HepG2 (cell line): ENCODE data around the gene SMTNL2. TPM values are rescaled to one million over a fixed set of nuclear protein-coding genes. Genes with fewer than 3 reads are reported as not detected.
"Not testable (repeated sequence)": the region's sequence is repeated elsewhere in the genome, so short reads cannot be mapped to it uniquely, and the experiment has no call there.

Source experiments
- ATAC-seq: fragments of 200-7000 bp; cut with Tn5 transposase; 3 replicates; pipeline ENCODE4 v1.9.1; 2020; ENCODE audit warnings: mild to moderate bottlenecking, moderate library complexity
- BruUV-seq: library from RNA; stranded (reverse); fragments of 400-500 nt; replicated peaks from 2 replicates; lab custom pipeline; 2021; lab: Mats Ljungman, UMichigan
- CTCF ChIA-PET: fragments of 300-600 bp; formaldehyde crosslinking; extraction: SDS; loops from one replicate; lab custom pipeline; 2021; ENCODE audit warnings: low total read pairs, inconsistent platforms, low intra/inter-chr PET ratio; lab: Yijun Ruan, JAX
- POLR2A ChIA-PET: fragments of 350-600 bp; sonication (Branson Sonifier 250); formaldehyde crosslinking; loops from one replicate; lab custom pipeline; 2020; ENCODE audit warnings: antibody characterized with exemption, inconsistent platforms; lab: Yijun Ruan, JAX
- DNase-seq: peaks from one replicate; pipeline ENCODE4 v3.0.0-alpha.2; 2015; ENCODE audit warnings: low spot score
- FAIRE-seq: peaks from 3 replicates; lab custom pipeline; 2011; peaks lifted over from hg19 to GRCh38; lab: Jason Lieb, UNC
- H2AFZ ChIP-seq: one replicate; pipeline ENCODE4 v1.6.1; 2011; ENCODE audit warnings: low read length, inconsistent platforms
- H3K27ac ChIP-seq: fragments of 300-600 bp; 3 replicates; pipeline ENCODE4 v1.8.0; 2011; ENCODE audit warnings: mixed run types, mild to moderate bottlenecking, mixed read lengths, low read length, inconsistent platforms; ENCODE audit not compliant: insufficient read depth; ENCODE audit errors: extremely low read length
- H3K27me3 ChIP-seq, 2 experiments: fragments of 200-600 bp in 1 of 2; 2 replicates in 1 of 2; 3 replicates in 1 of 2; pipeline versions ENCODE4 v1.6.0 to v1.8.0; 2011; ENCODE audit warnings: low read length in 2 of 2, mild to moderate bottlenecking in 2 of 2, moderate library complexity in 2 of 2, inconsistent platforms in 1 of 2; ENCODE audit not compliant: insufficient read depth in 2 of 2, control insufficient read depth in 1 of 2
- H3K36me3 ChIP-seq, 2 experiments: fragments of 200-600 bp in 1 of 2; replicated peaks in 1 of 2; 2 replicates in 1 of 2; 3 replicates in 1 of 2; pipeline versions ENCODE4 v1.5.1 to v1.8.0; 2011; ENCODE audit warnings: low read length in 2 of 2, inconsistent platforms in 1 of 2; ENCODE audit not compliant: insufficient read depth in 2 of 2, control insufficient read depth in 1 of 2
- H3K4me1 ChIP-seq: 2 replicates; pipeline ENCODE4 v1.5.1; 2012; ENCODE audit warnings: low read length, inconsistent platforms; ENCODE audit not compliant: insufficient read depth
- H3K4me2 ChIP-seq: 2 replicates; pipeline ENCODE4 v1.6.0; 2011; ENCODE audit warnings: low read depth, low read length, inconsistent platforms
- H3K4me3 ChIP-seq, 3 experiments: fragments of 200-600 bp in 1 of 3; sonication (generic), shearing (Covaris generic) in 1 of 3; replicated peaks in 1 of 3; 2 replicates each; pipeline ENCODE4 v1.5.1; 2011 to 2016; ENCODE audit warnings: low read length in 3 of 3, inconsistent platforms in 2 of 3, low read depth in 2 of 3, mild to moderate bottlenecking in 2 of 3, control low read depth in 1 of 3, mixed read lengths in 1 of 3; ENCODE audit not compliant: insufficient read depth in 1 of 3
- H3K79me2 ChIP-seq: one replicate; pipeline ENCODE4 v1.6.1; 2011; ENCODE audit warnings: low read length, inconsistent platforms; ENCODE audit not compliant: insufficient read depth
- H3K9ac ChIP-seq: 2 replicates; pipeline ENCODE4 v1.6.0; 2011; ENCODE audit warnings: mild to moderate bottlenecking, low read depth, low read length, inconsistent platforms; ENCODE audit not compliant: insufficient read depth
- H3K9me3 ChIP-seq: 2 replicates; pipeline ENCODE4 v1.5.1; 2012; ENCODE audit warnings: mild to moderate bottlenecking, low read length
- H4K20me1 ChIP-seq: 2 replicates; pipeline ENCODE4 v1.6.0; 2011; ENCODE audit warnings: inconsistent platforms, mild to moderate bottlenecking, low read length, moderate library complexity; ENCODE audit not compliant: insufficient read depth
- AGO2 ChIP-seq: fragments of 200-400 bp; formaldehyde crosslinking; optimal IDR thresholded peaks from 2 replicates; pipeline ENCODE3; 2017; ENCODE audit warnings: mild to moderate bottlenecking, low read depth, low read length, moderate library complexity
- HOXA5 ChIP-seq: sonication (generic); formaldehyde crosslinking; IDR thresholded peaks from 2 replicates; pipeline ENCODE4 v1.4.0; 2020; ENCODE audit warnings: missing genetic modification reagents
- KAT2B ChIP-seq: fragments of 150-350 bp; IDR thresholded peaks from 2 replicates; pipeline ENCODE4 v1.6.1; 2014; ENCODE audit warnings: low read depth, low read length, borderline replicate concordance
- KDM4B ChIP-seq: sonication (generic); formaldehyde crosslinking; IDR thresholded peaks from 2 replicates; pipeline ENCODE4 v1.4.0; 2020; ENCODE audit warnings: missing genetic modification reagents
- MED8 ChIP-seq: sonication (generic); formaldehyde crosslinking; IDR thresholded peaks from 2 replicates; pipeline ENCODE4 v1.8.1; 2023; ENCODE audit warnings: mild to moderate bottlenecking, missing genetic modification reagents; ENCODE audit not compliant: insufficient replicate concordance
- RBFOX2 ChIP-seq: fragments of 200-400 bp; formaldehyde crosslinking; IDR thresholded peaks from 2 replicates; pipeline ENCODE4 v1.6.1; 2017; ENCODE audit warnings: low read depth, mild to moderate bottlenecking, low read length
- RFX3 ChIP-seq: IDR thresholded peaks from 2 replicates; pipeline ENCODE4 v1.6.1; 2016; ENCODE audit warnings: missing biosample characterization, missing genetic modification reagents
- ZNF331 ChIP-seq: sonication (generic); formaldehyde crosslinking; IDR thresholded peaks from 2 replicates; pipeline ENCODE4 v1.4.0; 2020; ENCODE audit warnings: missing genetic modification reagents
- ZNF383 ChIP-seq: sonication (generic); formaldehyde crosslinking; IDR thresholded peaks from 2 replicates; pipeline ENCODE4 v1.4.0; 2020; ENCODE audit warnings: missing genetic modification reagents, mild to moderate bottlenecking, borderline replicate concordance
- ZNF816 ChIP-seq: sonication (generic); formaldehyde crosslinking; IDR thresholded peaks from 2 replicates; pipeline ENCODE4 v1.8.0; 2022; ENCODE audit warnings: missing genetic modification reagents, mild to moderate bottlenecking, borderline replicate concordance
- WGBS: methylation state at CpG from one replicate; pipeline ENCODE4 v1.1.6; 2017; ENCODE audit warnings: low lambda C conversion rate; 5-methylcytosine and 5-hydroxymethylcytosine counted together
- in situ Hi-C: cut with HindIII; loops from 2 replicates; pipeline ENCODE4 v1.10.0; 2017; ENCODE audit warnings: low pct_unique_long_range_greater_than_20kb; ENCODE audit not compliant: extremely low pct_ligation_motif_present
- intact Hi-C: fragments of 100-400 bp; cut with micrococcal nuclease; formaldehyde crosslinking; loops from one replicate; pipeline ENCODE4 v1.10.0; 2022; ENCODE audit not compliant: unreplicated experiment
- polyA plus RNA-seq, 8 experiments: library from polyadenylated mRNA; depleted of rRNA in 3 of 8; stranded (reverse) in 7 of 8; unstranded in 1 of 8; fragments of >200 nt; fragmentation: Illumina TruSeq in 4 of 8; extraction: Trizol in 4 of 8; gene quantifications; 2 replicates each; pipeline versions ENCODE4 v1.2.1 to v1.2.3, GENCODE V29; 2011 to 2016; ENCODE audit warnings: low read depth in 4 of 8, missing spikeins in 1 of 8, mixed read lengths in 1 of 8; ENCODE audit not compliant: insufficient read depth in 1 of 8
- total RNA-seq, 5 experiments: library from RNA; depleted of rRNA; stranded (reverse); fragments of >200 nt; fragmentation: Illumina TruSeq; extraction: Trizol; gene quantifications; 2 replicates each; pipeline ENCODE4 v1.2.3, GENCODE V29; 2016; ENCODE audit warnings: low read depth in 1 of 5

Gene SMTNL2
- total and polyA plus RNA-seq, 2 of the 13 experiments (the other 11 are each of a cell fraction or from before 2014, with no cell fraction given) = 0.41 to 5.1 TPM

DNA sequence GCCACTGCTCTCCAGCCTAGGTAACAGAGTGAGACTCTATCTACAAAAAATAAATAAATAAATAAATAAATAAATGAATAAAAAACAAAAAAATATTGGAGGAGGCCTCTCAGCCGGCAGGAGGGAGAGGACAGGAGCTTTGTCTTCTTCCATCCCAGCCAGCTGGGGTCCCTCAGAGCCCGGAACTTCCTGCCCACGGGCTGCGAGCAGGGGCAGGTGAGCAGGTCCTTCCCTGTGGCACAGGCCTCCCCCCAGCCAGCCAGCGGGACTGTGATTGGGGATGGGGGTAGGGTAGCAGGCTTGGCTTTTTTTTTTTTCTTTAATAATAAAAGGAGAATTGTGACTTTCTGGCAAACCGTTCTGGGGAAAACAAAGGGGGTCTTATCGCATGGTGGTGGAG is 10.1 kb downstream of the SMTNL2 start:
- CTCF ChIA-PET = no interaction called here
- intact Hi-C loops = no loop called here

DNA sequence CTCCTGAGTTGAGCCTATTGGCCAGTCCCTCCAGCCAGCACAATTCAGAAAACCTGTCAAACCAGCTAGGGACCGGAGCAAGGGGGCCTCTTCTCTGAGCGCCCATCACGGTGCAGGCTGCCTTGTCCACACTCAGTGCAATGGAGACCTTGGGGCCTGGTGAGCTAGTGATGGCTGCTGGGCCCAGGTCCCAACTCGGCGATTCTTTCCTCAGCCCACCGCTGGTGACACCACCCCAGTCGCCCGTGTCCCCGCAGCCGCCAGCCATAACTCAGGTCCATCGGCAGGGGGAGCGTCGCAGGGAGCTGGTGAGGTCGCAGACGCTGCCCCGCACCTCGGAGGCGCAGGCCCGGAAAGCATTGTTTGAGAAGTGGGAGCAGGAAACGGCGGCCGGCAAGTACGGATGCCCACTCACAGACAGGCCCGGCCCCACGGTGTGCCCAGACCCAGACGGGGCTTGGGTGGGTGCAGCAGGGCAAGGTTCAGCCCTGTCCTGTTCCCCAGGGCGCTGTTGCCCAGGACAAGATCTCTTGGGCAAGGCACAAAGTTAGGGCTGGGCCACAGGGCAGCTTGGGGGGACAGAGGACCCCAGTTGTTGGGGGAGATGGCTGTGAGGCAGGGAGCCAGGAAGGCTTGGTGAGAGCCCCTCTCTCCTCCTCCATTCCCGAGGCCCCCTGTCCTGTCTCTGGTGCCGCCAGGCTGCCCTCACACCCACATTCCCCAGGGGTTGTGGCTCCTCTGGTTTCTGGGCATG is 10.8 kb downstream of the SMTNL2 start:
- no peaks in the 10 kb centered on the region for H4K20me1 ChIP-seq
- FAIRE-seq (no peak), DNase-seq (no peak)
- in situ Hi-C loops (no loop called here), intact Hi-C loops (no loop called here)
- POLR2A ChIA-PET = no interaction called here
- no TSS peak for BruUV-seq
- no peaks in the 10 kb centered on the region for H3K9me3 ChIP-seq
- no peak overlapping the region for H3K27ac ChIP-seq
- H3K36me3 ChIP-seq = no peaks in the 10 kb centered on the region
- no peak overlapping the region for H2AFZ ChIP-seq
- H3K4me1 ChIP-seq = peaks cover 22% of the 10 kb centered on the region
- TF ChIP-seq RBFOX2 = 0 out of 2 replicates have a peak, but pooled peaks have one; percentile 27
- TF ChIP-seq AGO2 = peak; percentile 63
- no peak for TF ChIP-seq HOXA5 (CRISPR knock-in tag)
- TF ChIP-seq, all 625 proteins: peak for 2
- CTCF ChIA-PET = no interaction called here
- 76% methylated on average over 19 of the region's 29 CpGs for WGBS
- no peak for ATAC-seq
- H3K27me3 ChIP-seq = peaks cover 0 to 2% of the 10 kb centered on the region in 2 experiments; a peak in 1 of 5 replicates
- H3K9ac ChIP-seq = no peak overlapping the region
- H3K4me2 ChIP-seq = no peak overlapping the region
- no peaks in the 10 kb centered on the region for H3K79me2 ChIP-seq
- no peak overlapping the region for H3K4me3 ChIP-seq

More for the DNA sequence above, 10.1 kb downstream of the SMTNL2 start:
- Histone ChIP-seq H3K36me3 (no peaks in the 10 kb centered on the region), H3K27me3 (peaks cover 0 to 2% of the 10 kb centered on the region in 2 experiments; a peak in 1 of 5 replicates), H3K79me2 (no peaks in the 10 kb centered on the region), H3K4me1 (peaks cover 15% of the 10 kb centered on the region), H3K4me3 (no peak overlapping the region), H3K9me3 (no peaks in the 10 kb centered on the region), H3K9ac (no peak overlapping the region), H2AFZ (no peak overlapping the region), H4K20me1 (no peaks in the 10 kb centered on the region), H3K27ac (no peak overlapping the region), H3K4me2 (no peak overlapping the region)
- FAIRE-seq (no peak), DNase-seq (no peak), ATAC-seq (no peak)
- no peak for TF ChIP-seq ZNF331 (CRISPR knock-in tag)
- no peak for TF ChIP-seq KDM4B (CRISPR knock-in tag)
- TF ChIP-seq MED8 = no peak
- no peak for TF ChIP-seq ZNF383 (CRISPR knock-in tag)
- TF ChIP-seq KAT2B = no peak
- TF ChIP-seq ZNF816 (CRISPR knock-in tag) = no peak
- no peak for TF ChIP-seq RFX3 (CRISPR knock-in tag)
- POLR2A ChIA-PET = no interaction called here
- WGBS = 78% methylated on average over 7 of the region's 7 CpGs
- no TSS peak for BruUV-seq
- in situ Hi-C loops = no loop called here

GRCh38 chr17:4595685-4596342 is 11.5 kb downstream of the SMTNL2 start:
- intact Hi-C loops, H3K4me3 ChIP-seq, CTCF ChIA-PET, H3K27ac ChIP-seq, H4K20me1 ChIP-seq, H3K9ac ChIP-seq, H2AFZ ChIP-seq, DNase-seq, H3K27me3 ChIP-seq, BruUV-seq, ATAC-seq, in situ Hi-C loops, H3K36me3 ChIP-seq, H3K4me2 ChIP-seq, H3K79me2 ChIP-seq, FAIRE-seq, POLR2A ChIA-PET, H3K9me3 ChIP-seq: not testable (repeated sequence)
- 67% methylated on average over 10 of the region's 23 CpGs for WGBS
- peaks cover 29% of the 10 kb centered on the region for H3K4me1 ChIP-seq
